Middle frontal gyrus (tissue), 1 donor: ENCODE results near the gene MRM2.
"Not testable (repeated sequence)": the region's sequence is repeated elsewhere in the genome, so short reads cannot be mapped to it uniquely, and the experiment has no call there.

Source experiments
- DNase-seq: peaks from one replicate; pipeline ENCODE4 v3.0.0-alpha.2; 2015; ENCODE audit warnings: low spot score; ENCODE audit errors: extremely low spot score

Gene MRM2

DNA sequence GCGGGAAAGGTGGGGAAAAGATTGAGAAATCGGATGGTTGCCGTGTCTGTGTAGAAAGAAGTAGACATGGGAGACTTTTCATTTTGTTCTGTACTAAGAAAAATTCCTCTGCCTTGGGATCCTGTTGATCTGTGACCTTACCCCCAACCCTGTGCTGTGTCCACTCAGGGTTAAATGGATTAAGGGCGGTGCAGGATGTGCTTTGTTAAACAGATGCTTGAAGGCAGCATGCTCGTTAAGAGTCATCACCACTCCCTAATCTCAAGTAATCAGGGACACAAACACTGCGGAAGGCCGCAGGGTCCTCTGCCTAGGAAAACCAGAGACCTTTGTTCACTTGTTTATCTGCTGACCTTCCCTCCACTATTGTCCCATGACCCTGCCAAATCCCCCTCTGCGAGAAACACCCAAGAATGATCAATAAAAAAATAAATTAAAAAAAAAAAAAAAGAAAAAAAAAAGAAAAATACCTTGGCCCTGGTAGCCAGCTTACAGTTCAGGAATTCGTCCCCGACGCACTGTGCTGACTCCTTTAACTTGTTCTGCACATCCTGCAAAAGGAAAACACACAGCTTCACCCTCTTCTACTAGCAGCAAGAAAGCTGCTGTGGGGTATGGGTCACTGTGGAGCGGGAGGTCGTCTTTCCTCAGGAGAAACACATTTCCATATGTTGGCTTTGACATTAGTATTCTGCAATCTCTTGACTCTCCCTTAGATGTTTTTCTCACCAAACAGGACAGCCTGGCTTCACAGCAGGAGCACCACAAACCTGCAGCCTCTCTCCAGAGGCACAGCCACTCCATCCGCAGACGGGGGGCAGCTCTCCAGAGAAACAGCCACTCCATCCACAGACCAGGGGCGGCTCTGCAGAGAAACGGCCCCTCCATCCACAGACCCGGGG is 27.3 kb upstream of the MRM2 start:
- DNase-seq: not testable (repeated sequence)

DNA sequence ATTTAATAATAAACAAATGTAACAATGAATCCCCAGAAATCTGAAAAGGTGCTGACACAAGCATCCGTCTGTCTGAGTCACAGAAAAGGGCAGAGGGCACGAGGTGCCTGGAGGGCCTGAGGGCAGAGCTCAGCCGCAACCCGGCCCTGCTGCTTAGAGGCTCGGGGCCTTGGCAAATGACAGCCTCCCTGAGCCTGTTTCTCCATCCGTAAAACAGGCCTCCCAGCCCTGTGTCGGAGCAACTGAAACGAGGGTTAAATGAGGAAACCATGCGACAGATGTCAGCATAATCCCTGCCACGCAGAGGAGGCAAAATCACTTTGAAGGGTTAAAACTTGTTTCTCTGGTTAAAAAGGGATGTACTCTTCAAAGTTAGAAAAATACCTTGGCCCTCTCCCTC is 24.9 kb upstream of the MRM2 start:
- DNase-seq: no peak

DNA sequence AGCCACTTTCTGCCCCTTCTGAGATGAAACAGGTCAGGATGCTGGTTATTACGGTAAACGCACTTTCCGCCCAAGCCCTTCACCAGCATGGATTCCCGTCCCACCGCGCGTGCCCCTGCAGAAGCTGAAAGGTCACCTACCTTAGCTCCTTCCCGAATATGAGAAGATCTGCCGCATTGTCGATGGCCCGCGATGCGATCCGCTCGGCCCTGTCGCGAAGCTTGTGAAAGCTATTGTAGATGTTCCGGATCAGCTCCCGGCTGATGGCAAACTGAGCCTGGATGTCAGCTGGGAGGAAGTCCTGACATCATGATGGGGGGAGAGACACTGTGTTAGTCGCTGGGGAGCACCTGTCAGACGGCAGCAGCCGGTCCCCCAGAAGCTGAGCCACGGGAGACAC is 22.2 kb upstream of the MRM2 start:
- DNase-seq: no peak

DNA sequence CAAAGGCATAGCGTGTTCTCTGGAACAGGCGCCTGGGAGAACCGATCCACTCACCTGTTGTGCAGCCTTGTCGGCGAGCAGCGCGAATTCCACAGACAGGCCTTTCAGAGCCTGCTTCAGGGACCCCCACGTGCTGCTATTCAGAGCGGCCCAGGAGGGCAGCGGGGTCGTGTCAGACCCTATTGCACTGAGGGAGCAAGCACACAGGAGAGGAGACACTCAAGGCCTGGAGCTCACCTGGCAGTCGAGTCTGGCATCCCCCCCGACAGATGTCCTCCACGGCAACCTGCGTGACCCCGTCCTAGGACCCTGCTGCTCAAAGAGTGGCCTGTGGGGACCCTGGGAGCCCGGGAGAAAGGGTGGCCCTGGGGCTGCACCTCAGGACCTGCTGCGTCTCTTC is 21.2 kb upstream of the MRM2 start:
- DNase-seq: no peak

DNA sequence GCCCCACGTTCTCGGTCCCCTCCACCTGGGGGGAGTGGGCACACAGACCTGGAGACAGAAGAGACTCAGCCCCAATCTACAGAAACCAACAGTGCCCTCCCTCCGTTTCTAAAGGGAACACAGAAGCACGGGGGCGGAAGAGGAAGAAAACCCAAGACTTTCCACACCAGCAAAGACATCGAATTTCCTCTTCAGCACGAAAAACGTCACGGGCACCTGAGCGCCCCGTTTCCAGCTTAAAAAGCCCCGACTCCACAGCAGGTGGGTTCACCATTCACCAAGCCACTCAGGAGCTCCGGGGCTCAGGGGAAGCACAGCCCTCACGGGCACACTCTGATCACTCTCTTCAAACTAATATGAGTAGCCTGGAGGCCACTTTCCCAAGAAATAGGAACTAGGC is 19.6 kb upstream of the MRM2 start:
- no peak for DNase-seq

DNA sequence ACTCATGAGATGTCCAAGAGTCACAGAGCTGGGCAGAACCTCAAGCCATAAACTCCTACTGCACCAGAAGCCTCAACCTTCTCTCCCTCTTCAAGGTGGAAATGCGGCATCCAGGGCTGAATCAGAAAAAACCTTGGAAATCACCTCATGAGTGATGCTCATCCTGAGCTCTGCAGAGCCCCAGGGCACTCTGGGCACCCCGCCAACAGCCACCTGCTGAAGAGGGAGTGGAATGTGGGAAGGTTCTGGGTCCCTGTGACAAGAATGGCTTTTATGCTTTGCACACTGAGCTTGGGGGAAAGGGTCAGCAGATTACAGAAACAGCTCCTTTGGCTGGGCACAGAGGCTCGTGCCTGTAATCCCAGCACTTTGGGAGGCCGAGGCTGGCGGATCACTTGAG is 18.8 kb upstream of the MRM2 start:
- no peak for DNase-seq

DNA sequence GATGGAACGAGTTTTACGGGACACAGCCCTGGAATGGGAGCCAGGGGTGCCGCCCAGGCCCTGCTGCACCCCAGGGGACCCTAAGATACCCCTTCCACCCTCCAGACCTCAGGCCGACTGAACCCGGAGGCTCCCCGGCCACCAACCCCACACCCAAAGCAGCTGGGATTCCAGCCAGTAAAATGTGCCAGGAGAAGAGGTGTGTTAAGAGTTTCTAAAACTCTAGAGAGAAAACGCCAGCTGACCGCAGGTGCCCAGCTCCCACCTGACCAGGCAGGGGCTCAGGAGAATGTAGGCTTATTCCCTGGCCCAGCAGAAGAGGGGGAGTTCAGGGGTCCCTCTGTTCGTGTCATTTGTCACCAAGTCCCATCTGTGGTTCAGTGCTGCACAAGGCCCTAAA is 17.5 kb upstream of the MRM2 start:
- no peak for DNase-seq

DNA sequence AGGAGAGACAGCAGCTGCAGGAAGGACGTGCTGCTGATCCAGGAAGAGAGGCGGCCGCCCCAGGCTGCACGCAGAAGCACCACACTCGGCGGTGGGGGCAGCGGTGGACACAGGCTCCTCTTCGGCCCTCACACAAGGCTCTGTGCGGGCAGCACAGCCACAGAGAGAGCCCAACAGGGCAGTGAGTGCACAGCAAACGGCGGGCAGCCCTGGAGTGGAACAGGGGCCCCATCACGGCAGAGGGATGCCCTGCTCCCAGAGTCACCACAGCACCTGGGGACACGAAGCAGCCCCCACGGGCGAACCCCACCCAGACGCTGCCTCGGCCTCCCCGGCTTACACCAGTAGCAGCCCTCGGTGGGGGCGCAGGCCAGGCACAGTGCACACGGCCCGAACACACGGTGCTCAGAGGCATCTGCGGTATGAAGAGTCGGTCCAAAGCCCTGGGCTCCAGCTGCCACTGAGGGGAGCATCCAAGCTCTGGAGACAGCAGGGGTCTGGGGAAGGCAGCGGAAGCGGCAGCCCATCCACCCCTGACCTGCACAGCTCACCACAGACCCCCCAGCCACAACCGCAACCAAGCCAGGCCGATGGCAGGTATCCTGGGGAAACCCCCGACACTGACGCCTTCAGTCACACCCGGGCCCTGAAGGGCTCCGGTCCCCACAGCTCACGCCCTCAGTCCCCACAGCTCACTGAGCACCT is 16.8 kb upstream of the MRM2 start:
- no peak for DNase-seq

DNA sequence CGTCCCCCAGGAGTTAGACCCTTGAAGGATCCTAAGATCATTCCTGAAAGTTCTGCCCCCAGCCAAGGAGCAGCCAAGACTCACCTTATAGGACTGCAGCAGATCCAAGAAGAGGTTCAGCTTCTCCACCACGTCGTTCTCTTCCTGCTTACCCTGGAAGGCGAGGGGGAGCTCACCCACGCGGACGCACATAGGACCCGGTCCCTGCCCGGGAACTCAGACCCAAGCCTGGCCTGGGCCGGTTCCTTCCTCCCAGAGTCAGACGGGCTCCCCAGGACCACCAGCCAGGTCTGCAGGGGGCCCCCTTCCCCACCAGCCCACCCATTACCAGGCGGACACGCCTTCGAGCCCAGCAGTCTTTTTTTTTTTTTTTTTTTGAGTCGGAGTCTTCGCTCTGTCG is 15.6 kb upstream of the MRM2 start:
- no peak for DNase-seq

DNA sequence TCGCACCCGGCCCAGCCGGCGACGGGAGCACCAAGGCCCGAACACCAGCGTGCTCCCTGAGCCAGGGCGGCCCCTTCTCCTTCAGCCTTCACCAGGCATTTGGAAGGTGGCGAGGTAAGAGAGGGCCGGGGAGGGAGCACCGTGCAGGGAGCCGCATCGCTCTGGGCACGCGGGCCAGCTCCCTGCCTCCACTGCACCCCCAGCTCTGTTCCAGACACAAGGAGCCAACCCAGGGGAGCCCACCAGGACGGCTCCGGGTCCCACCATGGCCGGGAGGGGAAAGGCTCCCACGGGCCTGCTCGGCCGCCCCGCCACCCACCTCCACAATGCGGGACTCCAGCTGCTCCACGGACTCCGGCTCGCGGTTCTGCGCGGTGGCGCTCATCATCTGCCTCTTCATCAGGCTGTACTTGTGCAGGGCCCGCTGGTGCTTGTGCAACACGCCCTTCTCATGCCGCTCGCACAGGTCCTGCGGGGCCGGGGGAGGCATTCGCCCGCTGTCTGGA is 15.1 kb upstream of the MRM2 start:
- DNase-seq: no peak

DNA sequence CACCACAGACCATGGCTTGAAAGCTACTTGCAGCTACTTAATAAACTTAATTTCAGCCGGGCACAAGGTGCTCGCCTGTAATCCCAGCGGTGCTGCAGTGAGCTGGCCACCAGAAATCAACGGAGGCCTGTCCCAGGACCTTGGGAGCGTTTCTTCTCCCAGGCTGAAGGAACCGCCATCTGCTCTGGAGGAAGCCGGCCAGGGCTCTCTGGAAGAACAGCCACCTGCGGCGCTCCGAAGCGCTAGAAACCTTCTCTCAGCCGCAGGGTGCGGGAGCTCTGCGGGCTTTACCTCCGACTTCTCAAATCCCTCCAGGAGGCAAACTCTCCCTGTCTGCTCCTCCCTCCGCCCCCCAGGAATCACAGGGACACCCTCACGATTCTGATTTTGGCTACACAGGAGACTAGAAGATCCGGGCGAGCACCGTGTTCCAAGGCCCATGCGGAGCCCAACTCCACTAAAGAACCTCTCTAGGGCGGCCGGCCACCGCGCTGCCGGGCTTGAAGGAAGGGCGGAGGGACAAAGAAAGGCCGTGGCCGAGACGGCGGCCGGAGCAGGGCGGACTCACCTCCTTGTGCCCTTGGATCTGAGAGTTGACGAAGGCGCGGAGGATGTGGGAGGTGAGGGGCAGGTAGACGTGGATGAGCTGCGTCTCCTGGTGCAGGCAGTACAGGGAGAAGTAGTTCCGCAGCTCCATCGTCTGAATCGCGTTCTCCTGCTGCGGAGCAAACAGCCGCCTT is 14.5 kb upstream of the MRM2 start:
- DNase-seq: no peak

DNA sequence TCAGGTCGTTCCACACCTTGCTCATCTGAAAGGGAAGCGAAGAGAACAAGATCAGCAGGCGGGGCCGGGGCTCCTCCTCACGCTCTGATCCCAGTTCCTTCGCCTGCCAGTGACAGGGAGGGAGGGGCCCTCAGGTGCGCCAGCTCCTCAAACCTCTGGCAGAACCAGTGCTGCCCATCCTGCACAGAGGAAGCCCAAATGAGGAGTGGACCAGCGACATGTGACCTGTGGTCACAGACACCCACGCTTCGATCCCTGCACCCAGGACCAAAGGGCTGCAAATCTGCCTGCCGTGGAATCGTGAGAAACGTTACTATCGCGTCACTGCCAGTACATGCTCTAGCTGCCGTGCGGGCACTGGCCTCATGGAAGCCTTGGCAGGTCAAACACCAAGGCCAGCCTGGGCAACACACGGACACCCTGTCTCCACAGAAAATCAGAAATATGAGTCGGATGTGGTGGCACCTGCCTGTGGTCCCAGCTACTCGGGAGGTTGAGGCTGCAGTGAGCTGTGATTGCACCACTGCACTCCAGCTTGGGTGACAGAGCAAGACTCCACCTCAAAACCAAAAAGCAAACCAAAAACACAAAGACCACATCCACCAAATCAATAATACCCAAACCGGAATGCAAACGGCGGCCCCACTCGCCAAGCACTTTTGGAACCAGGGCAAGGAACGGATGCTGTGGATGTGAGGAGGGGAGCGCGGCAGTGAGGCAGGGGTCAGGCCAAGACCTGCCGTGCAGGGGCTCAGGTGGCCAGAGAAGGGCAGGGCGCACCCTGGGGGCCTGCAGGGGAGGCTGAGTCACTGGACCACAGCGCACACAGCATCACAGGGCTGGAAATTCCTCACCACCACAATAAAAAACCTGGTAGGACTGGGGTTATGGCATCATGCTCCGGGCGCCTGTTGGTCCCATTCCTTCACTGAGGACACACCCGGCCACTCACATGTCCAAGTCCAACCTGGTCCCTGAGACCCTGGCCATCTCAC is 13.4 kb upstream of the MRM2 start:
- DNase-seq: no peak

DNA sequence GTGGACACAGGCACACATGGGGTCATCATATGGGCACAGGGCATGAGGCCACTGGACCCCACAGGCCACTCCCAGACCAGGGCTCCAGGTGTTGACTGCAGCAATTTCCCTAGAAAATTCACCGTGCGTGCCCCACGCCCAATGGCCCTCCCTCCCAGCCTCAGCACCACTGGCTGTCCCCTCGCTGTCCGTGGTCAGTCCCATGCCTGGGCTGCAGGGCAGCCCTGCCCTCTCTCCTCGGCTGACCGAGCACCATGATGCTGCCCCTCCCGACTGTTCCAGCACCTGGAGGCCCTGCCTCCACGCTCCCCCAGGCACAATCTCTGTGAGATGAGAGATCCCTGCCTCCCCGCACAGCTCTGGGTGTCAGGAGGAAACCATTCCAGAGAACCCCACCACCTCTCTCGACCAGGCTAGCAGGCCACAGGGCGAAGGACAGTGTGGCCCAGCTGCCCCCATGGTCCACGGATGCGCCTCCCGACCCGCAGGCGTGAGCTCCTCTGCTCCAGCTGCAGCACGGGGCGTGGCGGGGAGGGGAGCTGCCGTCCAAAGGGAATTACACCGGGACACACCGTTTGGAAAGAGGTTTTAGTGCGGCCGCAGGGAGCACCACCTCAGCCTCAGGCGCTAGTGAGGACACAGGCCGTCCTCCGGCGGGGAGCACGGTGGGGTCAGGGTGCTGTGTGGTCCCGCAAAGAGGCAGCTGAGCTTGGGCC is 12.6 kb upstream of the MRM2 start:
- DNase-seq: no peak

DNA sequence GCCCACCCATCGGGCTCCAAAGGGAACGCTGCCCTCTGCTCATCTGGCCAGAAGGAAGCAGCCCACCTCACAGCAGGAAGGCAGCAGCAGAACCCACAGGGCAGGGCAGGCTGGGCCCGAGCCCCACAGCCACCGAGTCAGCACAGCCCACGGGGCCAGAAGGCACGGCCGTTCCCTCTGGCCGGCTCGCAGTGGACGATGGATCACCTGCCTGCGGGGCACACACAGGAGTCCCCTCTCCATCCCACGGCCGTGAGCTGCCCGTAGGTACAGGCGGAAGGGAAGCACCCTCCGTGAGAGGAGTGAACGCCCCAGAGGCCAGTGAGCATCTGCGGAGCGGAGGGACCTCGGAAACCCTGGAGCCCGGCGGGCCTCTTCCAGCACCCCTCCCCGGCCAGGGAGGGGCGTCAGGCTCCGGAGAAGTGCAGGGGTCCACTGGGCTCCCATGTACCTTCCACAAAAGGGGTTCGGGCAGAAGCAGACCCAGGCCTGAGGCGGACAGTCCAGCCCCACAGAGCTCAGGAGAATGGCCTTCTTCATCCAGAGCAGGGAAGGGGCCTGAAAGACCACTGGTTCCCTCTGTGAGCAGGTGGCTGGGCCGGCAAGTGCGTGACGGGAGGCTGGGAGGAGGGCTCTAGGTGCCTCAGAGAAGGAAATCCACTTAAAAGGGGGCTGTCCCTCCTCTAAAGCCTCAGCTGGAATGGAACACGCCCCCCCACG is 11.7 kb upstream of the MRM2 start:
- DNase-seq: no peak

DNA sequence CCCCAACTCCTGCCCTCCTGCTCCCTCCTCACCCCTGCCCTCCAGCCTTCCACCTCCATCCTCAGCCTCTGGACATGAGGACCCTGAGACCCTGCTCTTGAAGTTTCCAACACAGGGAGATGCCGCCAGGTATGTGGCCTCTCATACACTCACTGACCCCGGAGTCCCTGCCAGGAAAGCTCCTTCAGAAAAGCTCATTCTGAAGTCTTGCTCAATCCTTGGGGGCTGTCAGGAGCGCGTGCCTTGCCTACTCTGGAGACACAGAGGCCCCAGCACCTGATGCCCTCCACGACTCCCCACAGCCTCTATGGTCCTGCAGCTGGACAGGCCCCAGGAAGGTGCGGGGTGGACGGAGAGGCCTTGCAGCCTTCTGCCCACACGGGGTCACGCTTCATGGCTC is 11.0 kb upstream of the MRM2 start:
- DNase-seq: no peak

DNA sequence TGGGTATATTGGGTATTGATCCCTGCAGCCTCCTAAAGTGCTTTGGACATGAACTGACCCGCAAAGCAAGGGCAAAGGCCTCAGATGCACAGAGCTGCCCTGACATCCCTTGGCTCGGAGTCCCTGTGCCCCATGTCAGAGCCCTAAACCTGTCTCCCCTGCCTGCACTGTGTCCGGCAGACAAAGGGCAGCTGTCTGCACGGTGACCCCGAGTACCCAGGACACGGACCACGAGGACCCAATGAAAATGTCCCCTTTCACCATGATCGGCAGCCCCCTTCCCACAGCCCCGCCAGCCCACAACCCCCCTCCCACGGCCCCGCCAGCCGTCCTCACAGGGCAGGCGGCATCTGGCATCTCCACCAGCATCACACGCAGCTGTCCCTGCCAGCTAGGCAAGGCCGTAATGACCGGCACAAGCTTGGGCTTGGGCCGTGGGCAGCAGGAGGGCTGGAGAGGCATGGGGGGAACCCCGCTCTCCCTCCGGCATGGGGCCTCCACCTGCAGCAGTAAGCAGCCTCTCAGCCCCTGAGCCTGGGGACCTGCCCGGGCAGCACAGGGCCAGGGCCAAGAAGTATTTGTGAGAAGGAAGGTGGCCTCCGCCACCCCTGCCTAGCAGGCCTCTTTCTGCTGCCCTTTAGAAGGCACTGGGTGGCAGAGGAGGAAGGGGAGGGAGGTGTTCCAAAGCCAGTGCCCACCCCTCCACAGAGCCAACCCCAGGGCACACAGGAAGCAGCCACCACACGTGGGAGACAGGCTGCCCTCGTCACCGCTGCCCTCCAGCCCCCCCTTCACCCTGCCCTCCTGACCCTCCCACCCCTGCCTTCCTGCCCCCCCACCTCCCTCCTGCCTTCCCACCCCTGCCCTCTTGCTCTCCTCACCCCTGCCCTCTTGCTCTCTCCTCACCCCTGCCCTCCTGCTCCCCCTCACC is 10.1 kb upstream of the MRM2 start:
- DNase-seq: no peak

DNA sequence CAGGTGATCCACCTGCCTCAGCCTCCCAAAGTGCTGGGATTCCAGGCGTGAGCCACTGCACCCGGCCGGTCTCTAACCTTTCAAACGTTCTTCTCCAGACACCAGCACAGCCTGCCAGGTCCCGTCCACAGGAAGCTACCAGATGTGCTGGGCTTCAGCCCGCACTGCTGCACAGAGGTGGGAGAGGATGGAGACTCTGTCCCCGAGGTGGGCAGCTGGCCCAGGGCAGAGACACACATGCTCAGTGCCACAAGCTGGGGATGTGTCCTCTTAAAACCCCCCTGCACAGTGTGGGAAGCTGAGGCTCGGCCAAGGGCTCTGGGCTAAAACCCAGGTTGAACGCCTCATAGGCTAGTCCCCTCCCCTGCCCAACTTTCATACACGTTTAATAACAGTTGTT is 9.4 kb upstream of the MRM2 start:
- DNase-seq: no peak

DNA sequence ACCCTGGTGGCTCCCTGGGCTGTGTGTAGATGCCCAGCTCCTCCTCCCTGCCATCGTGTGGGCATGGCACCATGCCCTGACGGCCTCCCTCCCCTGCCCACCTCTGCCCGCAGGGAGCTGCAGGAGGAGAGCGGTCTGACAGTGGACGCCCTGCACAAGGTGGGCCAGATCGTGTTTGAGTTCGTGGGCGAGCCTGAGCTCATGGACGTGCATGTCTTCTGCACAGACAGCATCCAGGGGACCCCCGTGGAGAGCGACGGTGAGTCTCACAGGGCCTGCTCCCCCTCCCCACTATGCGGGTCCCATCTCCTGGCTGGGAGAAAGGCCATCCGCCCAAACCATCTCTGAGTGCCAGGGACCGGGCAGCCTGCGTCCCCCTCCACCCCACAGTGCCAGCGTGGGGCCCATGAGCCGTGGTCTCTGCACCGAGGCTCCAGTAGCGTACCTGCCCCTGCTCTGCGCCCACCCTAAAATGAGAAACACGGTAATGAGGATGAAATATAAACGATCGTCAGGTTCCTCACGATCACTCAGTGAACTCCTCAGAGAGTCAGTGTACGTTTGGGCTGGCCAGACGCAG is 7.8 kb upstream of the MRM2 start:
- no peak for DNase-seq
